Lung (tissue), 12 donors: Measurements from ENCODE around the gene ITGBL1. TPM values are rescaled to one million over a fixed set of nuclear protein-coding genes. Genes with fewer than 3 reads are reported as not detected.
A peak's percentile ranks its signal among the peaks of the same experiment; 100 is the strongest.

Source experiments
- ATAC-seq: fragments of 200-7000 bp; cut with Tn5 transposase; one replicate; pipeline ENCODE4 v1.9.1; 2020; ENCODE audit warnings: moderate number of reproducible peaks; ENCODE audit not compliant: insufficient read depth, low FRiP score
- DNase-seq, 3 donors: peaks; one replicate each; pipeline ENCODE4 v3.0.0-alpha.2; 2013 to 2017
- H3K27ac ChIP-seq, 2 donors: one replicate each; pipeline ENCODE4 v1.5.1; 2013; ENCODE audit warnings: mild to moderate bottlenecking in 2 of 2, moderate library complexity in 2 of 2, control low read depth in 1 of 2, inconsistent platforms in 1 of 2, low read depth in 1 of 2, low read length in 1 of 2
- H3K27me3 ChIP-seq, 3 donors: one replicate each; pipeline ENCODE4 v1.5.1; 2013; ENCODE audit warnings: low read length in 2 of 3; ENCODE audit not compliant: control insufficient read depth in 3 of 3, insufficient read depth in 3 of 3
- H3K36me3 ChIP-seq, 4 donors: one replicate each; pipeline ENCODE4 v1.5.1; 2013; ENCODE audit warnings: low read length in 4 of 4, mild to moderate bottlenecking in 1 of 4, moderate library complexity in 1 of 4; ENCODE audit not compliant: control insufficient read depth in 4 of 4, insufficient read depth in 4 of 4
- H3K4me1 ChIP-seq, 5 donors: one replicate each; pipeline ENCODE4 v1.5.1; 2013; ENCODE audit warnings: low read length in 5 of 5, mild to moderate bottlenecking in 2 of 5, moderate library complexity in 1 of 5; ENCODE audit not compliant: control insufficient read depth in 5 of 5, insufficient read depth in 5 of 5
- H3K4me3 ChIP-seq: one replicate; pipeline ENCODE4 v1.5.1; 2013; ENCODE audit warnings: mild to moderate bottlenecking, control low read depth, moderate library complexity
- H3K9ac ChIP-seq, 2 donors: one replicate each; pipeline ENCODE4 v1.5.1; 2013; ENCODE audit warnings: low read length in 2 of 2, control low read depth in 1 of 2; ENCODE audit not compliant: insufficient read depth in 1 of 2
- H3K9me3 ChIP-seq, 4 donors: one replicate each; pipeline ENCODE4 v1.5.1; 2013; ENCODE audit warnings: low read length in 3 of 4, mild to moderate bottlenecking in 1 of 4, moderate library complexity in 1 of 4; ENCODE audit not compliant: control insufficient read depth in 4 of 4, insufficient read depth in 3 of 4
- CTCF ChIP-seq: IDR thresholded peaks from 2 replicates; pipeline ENCODE4 v1.5.1; 2012; ENCODE audit warnings: mild to moderate bottlenecking; ENCODE audit errors: control extremely low read depth, extremely low read depth
- WGBS, 2 donors: extraction: QIAGEN DNeasy Blood & Tissue Kit; methylation state at CpG; one replicate each; pipeline ENCODE4 v1.1.7; 2013; 5-methylcytosine and 5-hydroxymethylcytosine counted together
- polyA plus RNA-seq, 2 donors: library from polyadenylated mRNA; stranded (reverse); fragments of 200-250 nt; gene quantifications; one replicate each; pipeline ENCODE4 v1.2.1, GENCODE V29; 2013
- total RNA-seq, 2 donors: library from RNA; depleted of rRNA in 1 of 2; stranded (reverse); fragments of >200 nt in 1 of 2; gene quantifications; one replicate each; pipeline ENCODE4 v1.2.1, GENCODE V29; 2014 to 2021
- donor health status: control.
- donor health status: control.
- donor health status: Bipolar disorder and iron deficiency.
- donor health status: healthy.
- donor health status: DM: yes; HTN: yes; CAD: no.

Gene ITGBL1
- total and polyA plus RNA-seq, 4 donors, result 1.1 to 7.2 (median 4.0) TPM

GRCh38 chr13:101416181-101417042, 36.1 kb upstream of the ITGBL1 start, which contains the start of gene NALCN:
TSS of gene NALCN (minus strand) at chr13:101416508. CDS start at chr13:101399126, 17,382 bp downstream.
- no peaks in the 10 kb centered on the region for H3K9me3 ChIP-seq
- ATAC-seq, result peak; percentile 64
- no peak within 1 kb of the TSS for H3K9ac ChIP-seq
- peak within 1 kb of the TSS; percentile 45 for H3K4me3 ChIP-seq
- 2 to 3% methylated on average over 57 to 85 of the region's 85 CpGs for WGBS, 2 donors
- H3K4me1 ChIP-seq, result peaks cover 0 to 5% (median 0%) of the 10 kb centered on the region in 5 donors
- no peaks in the 10 kb centered on the region for H3K36me3 ChIP-seq
- peaks cover 8 to 37% (median 23%) of the 10 kb centered on the region in 3 donors for H3K27me3 ChIP-seq
- peak; percentile 5 to 30 (median 9) for DNase-seq
- no peak within 1 kb of the TSS for H3K27ac ChIP-seq
- TF ChIP-seq CTCF, result no peak

GRCh38 chr13:101417043-101417406, 35.5 kb upstream of the ITGBL1 start:
- Histone ChIP-seq H3K9me3 (no peaks in the 10 kb centered on the region), H3K36me3 (no peaks in the 10 kb centered on the region), H3K9ac (no peak overlapping the region), H3K27ac (no peak overlapping the region), H3K27me3 (peaks cover 8 to 37% (median 23%) of the 10 kb centered on the region in 3 donors), H3K4me1 (peaks cover 0 to 5% (median 0%) of the 10 kb centered on the region in 5 donors), H3K4me3 (no peak overlapping the region)
- TF ChIP-seq CTCF, result no peak
- DNase-seq, result peak in 1 of 3 donors; percentile 1
- ATAC-seq, result peak; percentile 17
- WGBS, 2 donors, result 17 to 30% methylated on average over 3 of the region's 3 CpGs

GRCh38 chr13:101417501-101417900, 35.0 kb upstream of the ITGBL1 start:
- Histone ChIP-seq H3K27ac (no peak overlapping the region), H3K9me3 (no peaks in the 10 kb centered on the region), H3K27me3 (peaks cover 8 to 37% (median 23%) of the 10 kb centered on the region in 3 donors), H3K9ac (no peak overlapping the region), H3K4me1 (peaks cover 0 to 5% (median 0%) of the 10 kb centered on the region in 5 donors), H3K36me3 (no peaks in the 10 kb centered on the region), H3K4me3 (no peak overlapping the region)
- no peak for DNase-seq
- 82 to 88% methylated on average over 5 of the region's 5 CpGs for WGBS, 2 donors
- ATAC-seq, result no peak
- TF ChIP-seq CTCF, result no peak
